HEK293 (cell line): ENCODE measurements around the gene POLR2L.

Experiments
- CTCF ChIA-PET: fragments of 350-600 bp; formaldehyde crosslinking; extraction: SDS; loops from one replicate; lab custom pipeline; 2021; ENCODE audit warnings: antibody characterized with exemption; lab: Yijun Ruan, JAX
- POLR2A ChIA-PET: fragments of 300-600 bp; formaldehyde crosslinking; extraction: SDS; loops from one replicate; lab custom pipeline; 2020; ENCODE audit warnings: antibody characterized with exemption, inconsistent platforms; lab: Yijun Ruan, JAX
- H3K27ac ChIP-seq: fragments of 200-500 bp; sonication (Bioruptor generic); 2 replicates; pipeline ENCODE4 v1.5.1; 2014; ENCODE audit warnings: low read depth, low read length, control low read depth, inconsistent platforms; ENCODE audit errors: extremely low read depth
- H3K36me3 ChIP-seq, 2 experiments: fragments of 200-500 bp in 1 of 2; sonication (Bioruptor generic) in 1 of 2; 1 replicate in 1 of 2; 2 replicates in 1 of 2; pipeline ENCODE4 v1.5.1; 2014 to 2017; ENCODE audit warnings: inconsistent platforms in 2 of 2, low read length in 2 of 2; ENCODE audit not compliant: control insufficient read depth in 2 of 2, insufficient read depth in 1 of 2
- H3K4me1 ChIP-seq: fragments of 200-500 bp; sonication (Bioruptor generic); 2 replicates; pipeline ENCODE4 v1.5.1; 2014; ENCODE audit warnings: mild to moderate bottlenecking, low read length, inconsistent platforms; ENCODE audit not compliant: control insufficient read depth, insufficient read depth
- H3K4me3 ChIP-seq: 2 replicates; pipeline ENCODE4 v1.5.1; 2011; ENCODE audit warnings: low read depth, mild to moderate bottlenecking, control low read depth, low read length, moderate library complexity
- H3K9me3 ChIP-seq: fragments of 200-500 bp; sonication (Bioruptor generic); 2 replicates; pipeline ENCODE4 v1.5.1; 2014; ENCODE audit warnings: low read depth, low read length, inconsistent platforms; ENCODE audit not compliant: control insufficient read depth, insufficient read depth
- AEBP2 ChIP-seq: fragments of 450-650 bp; formaldehyde crosslinking; IDR thresholded peaks from 2 replicates; pipeline ENCODE4 v1.5.1; 2016; ENCODE audit warnings: missing biosample characterization, missing genetic modification characterization, borderline replicate concordance
- GLI2 ChIP-seq: fragments of 450-650 bp; formaldehyde crosslinking; IDR thresholded peaks from 2 replicates; pipeline ENCODE4; 2017; ENCODE audit warnings: missing biosample characterization, missing genetic modification characterization, low read depth, borderline replicate concordance
- GLIS1 ChIP-seq: fragments of 450-650 bp; formaldehyde crosslinking; IDR thresholded peaks from 2 replicates; pipeline ENCODE4 v1.5.1; 2016; ENCODE audit warnings: missing biosample characterization, missing genetic modification characterization
- MEIS1 ChIP-seq: sonication (generic); formaldehyde crosslinking; IDR thresholded peaks from 2 replicates; pipeline ENCODE4 v1.8.1; 2022; ENCODE audit warnings: missing genetic modification reagents, mild to moderate bottlenecking, borderline replicate concordance
- REPIN1 ChIP-seq: fragments of 450-650 bp; formaldehyde crosslinking; IDR thresholded peaks from 2 replicates; pipeline ENCODE4 v1.5.1; 2017; ENCODE audit warnings: missing biosample characterization, missing genetic modification characterization, low read depth
- WT1 ChIP-seq: fragments of 450-650 bp; formaldehyde crosslinking; IDR thresholded peaks from 2 replicates; pipeline ENCODE4 v1.5.1; 2016; ENCODE audit warnings: missing biosample characterization, missing genetic modification characterization
- ZFHX2 ChIP-seq: fragments of 450-650 bp; formaldehyde crosslinking; conservative IDR thresholded peaks from 2 replicates; pipeline ENCODE4 v1.5.1; 2016; ENCODE audit warnings: missing biosample characterization, missing genetic modification characterization
- ZNF121 ChIP-seq: fragments of 450-650 bp; formaldehyde crosslinking; IDR thresholded peaks from 2 replicates; pipeline ENCODE4 v1.5.1; 2016; ENCODE audit warnings: missing biosample characterization, missing genetic modification characterization
- ZNF211 ChIP-seq: fragments of 450-650 bp; formaldehyde crosslinking; IDR thresholded peaks from 2 replicates; pipeline ENCODE4 v1.5.1; 2016; ENCODE audit warnings: low read depth, missing biosample characterization, missing genetic modification characterization
- ZNF214 ChIP-seq: fragments of 450-650 bp; formaldehyde crosslinking; IDR thresholded peaks from 2 replicates; pipeline ENCODE4 v1.5.1; 2017; ENCODE audit warnings: missing biosample characterization, mild to moderate bottlenecking, missing genetic modification characterization, borderline replicate concordance
- ZNF23 ChIP-seq: fragments of 450-650 bp; formaldehyde crosslinking; IDR thresholded peaks from 2 replicates; pipeline ENCODE4 v1.5.1; 2016; ENCODE audit warnings: missing biosample characterization, missing genetic modification characterization, borderline replicate concordance
- ZNF248 ChIP-seq: fragments of 450-650 bp; formaldehyde crosslinking; IDR thresholded peaks from 2 replicates; pipeline ENCODE4 v1.5.1; 2017; ENCODE audit warnings: missing biosample characterization, missing genetic modification characterization
- ZNF266 ChIP-seq: fragments of 450-650 bp; formaldehyde crosslinking; IDR thresholded peaks from 2 replicates; pipeline ENCODE4 v1.5.1; 2016; ENCODE audit warnings: missing biosample characterization, missing genetic modification characterization, low read depth
- ZNF311 ChIP-seq: fragments of 450-650 bp; formaldehyde crosslinking; IDR thresholded peaks from 2 replicates; pipeline ENCODE4 v1.5.1; 2017; ENCODE audit warnings: missing biosample characterization, missing genetic modification characterization, borderline replicate concordance
- ZNF391 ChIP-seq: fragments of 450-650 bp; formaldehyde crosslinking; IDR thresholded peaks from 2 replicates; pipeline ENCODE4 v1.5.1; 2016; ENCODE audit warnings: low read depth, missing biosample characterization, missing genetic modification characterization, borderline replicate concordance
- ZNF394 ChIP-seq: fragments of 450-650 bp; formaldehyde crosslinking; IDR thresholded peaks from 2 replicates; pipeline ENCODE4 v1.5.1; 2016; ENCODE audit warnings: missing biosample characterization, missing genetic modification characterization, mild to moderate bottlenecking, moderate library complexity, borderline replicate concordance
- ZNF510 ChIP-seq: fragments of 450-650 bp; formaldehyde crosslinking; IDR thresholded peaks from 2 replicates; pipeline ENCODE4 v1.5.1; 2018; ENCODE audit warnings: mild to moderate bottlenecking, missing genetic modification characterization, missing biosample characterization; ENCODE audit not compliant: insufficient replicate concordance
- ZNF529 ChIP-seq: fragments of 450-650 bp; formaldehyde crosslinking; IDR thresholded peaks from 2 replicates; pipeline ENCODE4 v1.5.1; 2017; ENCODE audit warnings: missing genetic modification characterization, missing biosample characterization; ENCODE audit not compliant: insufficient replicate concordance
- ZNF544 ChIP-seq: fragments of 450-650 bp; formaldehyde crosslinking; IDR thresholded peaks from 2 replicates; pipeline ENCODE4 v1.5.0; 2017; ENCODE audit warnings: missing biosample characterization, missing genetic modification characterization
- ZNF549 ChIP-seq: fragments of 450-650 bp; IDR thresholded peaks from 2 replicates; pipeline ENCODE4 v1.5.1; 2018; ENCODE audit warnings: missing biosample characterization, missing genetic modification characterization, mild to moderate bottlenecking, inconsistent platforms, moderate library complexity
- ZNF558 ChIP-seq: fragments of 450-650 bp; formaldehyde crosslinking; IDR thresholded peaks from 2 replicates; pipeline ENCODE4 v1.5.1; 2016; ENCODE audit warnings: missing biosample characterization, missing genetic modification characterization
- ZNF560 ChIP-seq: fragments of 450-650 bp; formaldehyde crosslinking; IDR thresholded peaks from 2 replicates; pipeline ENCODE4 v1.5.1; 2017; ENCODE audit warnings: missing biosample characterization, missing genetic modification characterization, borderline replicate concordance
- ZNF571 ChIP-seq: fragments of 450-650 bp; formaldehyde crosslinking; IDR thresholded peaks from 2 replicates; pipeline ENCODE4 v1.5.0; 2017; ENCODE audit warnings: missing biosample characterization, missing genetic modification characterization
- ZNF596 ChIP-seq: fragments of 450-650 bp; IDR thresholded peaks from 2 replicates; pipeline ENCODE4 v1.5.0; 2018; ENCODE audit warnings: missing biosample characterization, mild to moderate bottlenecking, missing genetic modification characterization, moderate library complexity
- ZNF664 ChIP-seq: fragments of 450-650 bp; formaldehyde crosslinking; IDR thresholded peaks from 2 replicates; pipeline ENCODE4 v1.5.1; 2016; ENCODE audit warnings: missing biosample characterization, missing genetic modification characterization
- ZNF747 ChIP-seq: fragments of 450-650 bp; formaldehyde crosslinking; IDR thresholded peaks from 2 replicates; pipeline ENCODE4 v1.5.1; 2016; ENCODE audit warnings: missing biosample characterization, missing genetic modification characterization
- ZNF776 ChIP-seq: fragments of 450-650 bp; formaldehyde crosslinking; IDR thresholded peaks from 2 replicates; pipeline ENCODE4 v1.5.0; 2017; ENCODE audit warnings: missing biosample characterization, missing genetic modification characterization, borderline replicate concordance
- ZNF791 ChIP-seq: fragments of 450-650 bp; formaldehyde crosslinking; IDR thresholded peaks from 2 replicates; pipeline ENCODE4 v1.5.1; 2016; ENCODE audit warnings: missing biosample characterization, missing genetic modification characterization
- ZSCAN18 ChIP-seq: fragments of 450-650 bp; formaldehyde crosslinking; IDR thresholded peaks from 2 replicates; pipeline ENCODE4 v1.5.1; 2016; ENCODE audit warnings: missing biosample characterization, missing genetic modification characterization
- TF ChIP-seq, protein P1 (sequence below): fragments of 450-650 bp; formaldehyde crosslinking; IDR thresholded peaks from 2 replicates; pipeline ENCODE4 v1.5.1; 2016; ENCODE audit warnings: missing biosample characterization, missing genetic modification characterization
- TF ChIP-seq, protein P2 (sequence below): fragments of 450-650 bp; formaldehyde crosslinking; IDR thresholded peaks from 2 replicates; pipeline ENCODE4 v1.5.1; 2017; ENCODE audit warnings: missing biosample characterization, missing genetic modification characterization

POLR2L gene

DNA sequence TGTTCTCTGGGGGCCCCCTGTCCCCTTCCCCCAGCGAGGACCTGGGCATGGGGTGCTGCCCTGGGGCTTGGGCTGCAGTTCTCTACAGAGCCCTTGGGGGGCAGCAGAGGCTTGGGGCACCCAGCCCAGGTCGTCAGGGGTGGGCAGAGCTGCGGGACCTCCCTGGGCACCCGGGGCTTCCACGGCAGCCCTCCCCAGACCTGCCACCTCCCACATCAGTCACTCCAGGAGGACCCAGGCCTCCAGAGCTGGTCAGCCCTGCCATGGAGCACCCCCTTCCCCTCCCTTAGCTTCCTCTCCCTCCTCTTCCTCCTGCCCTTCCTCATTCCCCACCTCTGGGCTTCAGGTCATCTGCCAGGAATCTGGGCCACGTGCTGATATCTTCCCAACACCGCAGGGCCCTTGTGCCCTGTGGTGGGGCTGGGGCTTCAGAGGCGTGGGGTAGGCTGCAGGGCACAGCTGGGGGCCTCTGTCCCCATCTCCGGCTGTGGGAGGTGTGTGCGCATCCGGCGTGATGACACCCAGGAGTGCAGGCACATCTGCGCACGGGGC is 6.1 kb upstream of the POLR2L start (continued):
- TF ChIP-seq ZNF776 (no peak), ZNF211 (tag by site-specific recombination) (no peak), ZNF747 (no peak), ZNF248 (no peak), ZFHX2 (tag by site-specific recombination) (no peak), REPIN1 (tag by site-specific recombination) (no peak), ZNF560 (tag by site-specific recombination) (no peak), ZNF394 (tag by site-specific recombination) (no peak), ZNF266 (no peak), ZNF121 (tag by site-specific recombination) (no peak), ZNF558 (tag by site-specific recombination) (no peak), GLIS1 (peak; percentile 92), ZNF510 (no peak), ZNF529 (tag by site-specific recombination) (no peak), ZNF311 (tag by site-specific recombination) (no peak)
- TF ChIP-seq, protein P1, sequence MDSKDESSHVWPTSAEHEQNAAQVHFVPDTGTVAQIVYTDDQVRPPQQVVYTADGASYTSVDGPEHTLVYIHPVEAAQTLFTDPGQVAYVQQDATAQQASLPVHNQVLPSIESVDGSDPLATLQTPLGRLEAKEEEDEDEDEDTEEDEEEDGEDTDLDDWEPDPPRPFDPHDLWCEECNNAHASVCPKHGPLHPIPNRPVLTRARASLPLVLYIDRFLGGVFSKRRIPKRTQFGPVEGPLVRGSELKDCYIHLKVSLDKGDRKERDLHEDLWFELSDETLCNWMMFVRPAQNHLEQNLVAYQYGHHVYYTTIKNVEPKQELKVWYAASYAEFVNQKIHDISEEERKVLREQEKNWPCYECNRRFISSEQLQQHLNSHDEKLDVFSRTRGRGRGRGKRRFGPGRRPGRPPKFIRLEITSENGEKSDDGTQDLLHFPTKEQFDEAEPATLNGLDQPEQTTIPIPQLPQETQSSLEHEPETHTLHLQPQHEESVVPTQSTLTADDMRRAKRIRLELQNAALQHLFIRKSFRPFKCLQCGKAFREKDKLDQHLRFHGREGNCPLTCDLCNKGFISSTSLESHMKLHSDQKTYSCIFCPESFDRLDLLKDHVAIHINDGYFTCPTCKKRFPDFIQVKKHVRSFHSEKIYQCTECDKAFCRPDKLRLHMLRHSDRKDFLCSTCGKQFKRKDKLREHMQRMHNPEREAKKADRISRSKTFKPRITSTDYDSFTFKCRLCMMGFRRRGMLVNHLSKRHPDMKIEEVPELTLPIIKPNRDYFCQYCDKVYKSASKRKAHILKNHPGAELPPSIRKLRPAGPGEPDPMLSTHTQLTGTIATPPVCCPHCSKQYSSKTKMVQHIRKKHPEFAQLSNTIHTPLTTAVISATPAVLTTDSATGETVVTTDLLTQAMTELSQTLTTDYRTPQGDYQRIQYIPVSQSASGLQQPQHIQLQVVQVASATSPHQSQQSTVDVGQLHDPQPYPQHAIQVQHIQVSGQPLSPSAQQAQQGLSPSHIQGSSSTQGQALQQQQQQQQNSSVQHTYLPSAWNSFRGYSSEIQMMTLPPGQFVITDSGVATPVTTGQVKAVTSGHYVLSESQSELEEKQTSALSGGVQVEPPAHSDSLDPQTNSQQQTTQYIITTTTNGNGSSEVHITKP = no peak
- TF ChIP-seq, protein P2, sequence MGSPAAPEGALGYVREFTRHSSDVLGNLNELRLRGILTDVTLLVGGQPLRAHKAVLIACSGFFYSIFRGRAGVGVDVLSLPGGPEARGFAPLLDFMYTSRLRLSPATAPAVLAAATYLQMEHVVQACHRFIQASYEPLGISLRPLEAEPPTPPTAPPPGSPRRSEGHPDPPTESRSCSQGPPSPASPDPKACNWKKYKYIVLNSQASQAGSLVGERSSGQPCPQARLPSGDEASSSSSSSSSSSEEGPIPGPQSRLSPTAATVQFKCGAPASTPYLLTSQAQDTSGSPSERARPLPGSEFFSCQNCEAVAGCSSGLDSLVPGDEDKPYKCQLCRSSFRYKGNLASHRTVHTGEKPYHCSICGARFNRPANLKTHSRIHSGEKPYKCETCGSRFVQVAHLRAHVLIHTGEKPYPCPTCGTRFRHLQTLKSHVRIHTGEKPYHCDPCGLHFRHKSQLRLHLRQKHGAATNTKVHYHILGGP (tag by site-specific recombination) = no peak

DNA sequence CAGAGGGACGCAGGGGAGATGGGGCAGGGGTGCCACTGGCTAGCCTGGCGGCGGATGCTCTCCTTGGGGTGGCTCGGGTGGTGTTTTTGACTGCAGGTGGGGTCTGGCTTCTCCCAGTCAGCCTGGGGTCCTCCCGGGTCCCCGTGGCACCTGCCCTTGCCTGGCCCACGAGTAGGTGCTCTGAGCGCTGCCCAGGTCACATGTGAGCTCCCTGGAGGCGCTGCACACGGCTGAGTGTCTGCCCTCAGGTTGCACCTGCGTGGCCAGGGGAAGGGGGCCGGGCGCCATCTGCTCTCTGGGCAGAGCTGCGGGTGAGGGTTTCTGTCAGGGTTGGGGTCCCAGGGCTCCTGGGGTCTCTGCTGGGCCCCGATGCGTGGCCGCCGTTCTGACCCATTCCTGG is 5.5 kb upstream of the POLR2L start:
- Histone ChIP-seq H3K27ac (no peak overlapping the region), H3K4me1 (0 out of 2 replicates have a peak, but pooled peaks cover 6% of the 10 kb centered on the region), H3K36me3 (no peaks in the 10 kb centered on the region), H3K9me3 (no peaks in the 10 kb centered on the region), H3K4me3 (no peak overlapping the region)
- POLR2A ChIA-PET = interaction anchor here (1.1 to 1.9 kb wide), 3 partner anchors 9 to 48 kb away, joined by 3 to 6 read pairs (median 3); partner anchors contain the start of gene PNPLA2
- CTCF ChIA-PET = interaction anchor here (0.7 to 1.8 kb wide), 9 partner anchors 9 to 1425 kb away, joined by 3 to 10 read pairs (median 5); no protein-coding TSS in a partner anchor
- TF ChIP-seq ZSCAN18 (tag by site-specific recombination) (no peak), MEIS1 (CRISPR knock-in tag) (no peak), AEBP2 (tag by site-specific recombination) (no peak), GLI2 (no peak), WT1 (tag by site-specific recombination) (no peak), ZNF664 (tag by site-specific recombination) (no peak), ZNF791 (no peak), ZNF391 (tag by site-specific recombination) (no peak), ZNF529 (tag by site-specific recombination) (no peak), ZNF596 (tag by site-specific recombination) (no peak), ZNF214 (tag by site-specific recombination) (no peak), ZNF571 (no peak), ZNF549 (tag by site-specific recombination) (no peak), ZNF23 (tag by site-specific recombination) (no peak), ZNF544 (no peak)
